Anterior cingulate cortex (tissue), 58 donors: ENCODE measurements around the gene LRP6.
"Not testable (repeated sequence)": the region's sequence is repeated elsewhere in the genome, so short reads cannot be mapped to it uniquely, and the experiment has no call there.

Experiments
- DNase-seq, 58 donors: peaks; one replicate each; lab custom pipeline; 2025; lab: John Stamatoyannopoulos, UW

LRP6 gene

GRCh38 chr12:12185414-12185813 is 81.4 kb downstream of the LRP6 start:
- DNase-seq = no peak

- DNase-seq = peak in 5 of 58 donors; percentile 3 to 17 (median 14)
These were observed 84.0 kb downstream of the LRP6 start for GRCh38 chr12:12182703-12183365.

GRCh38 chr12:12181511-12181910 is 85.3 kb downstream of the LRP6 start:
- DNase-seq = no peak

- no peak for DNase-seq
These were observed 86.3 kb downstream of the LRP6 start for GRCh38 chr12:12180575-12180974.

- no peak for DNase-seq
These were observed 86.7 kb downstream of the LRP6 start for GRCh38 chr12:12180136-12180535.

GRCh38 chr12:12178559-12178958 is 88.3 kb downstream of the LRP6 start:
- DNase-seq = no peak

- no peak for DNase-seq
These were observed 90.4 kb downstream of the LRP6 start for GRCh38 chr12:12176402-12176801.

GRCh38 chr12:12171991-12172511 is 94.8 kb downstream of the LRP6 start:
- DNase-seq = no peak

GRCh38 chr12:12167847-12168246 is 99.0 kb downstream of the LRP6 start:
- no peak for DNase-seq

- DNase-seq = no peak
These were observed 100.1 kb downstream of the LRP6 start for GRCh38 chr12:12166751-12167150.

- no peak for DNase-seq
These were observed 106.9 kb downstream of the LRP6 start for GRCh38 chr12:12159988-12160387.

GRCh38 chr12:12158858-12159257 is 108.0 kb downstream of the LRP6 start:
- DNase-seq = no peak

GRCh38 chr12:12157424-12157823 is 109.4 kb downstream of the LRP6 start:
- DNase-seq = no peak

GRCh38 chr12:12156828-12157227 is 110.0 kb downstream of the LRP6 start:
- DNase-seq = no peak

GRCh38 chr12:12156116-12156515 is 110.7 kb downstream of the LRP6 start:
- no peak for DNase-seq

GRCh38 chr12:12153596-12153995 is 113.2 kb downstream of the LRP6 start:
- DNase-seq = peak in 4 of 58 donors; percentile 8 to 51 (median 30)

GRCh38 chr12:12147111-12147510 is 119.7 kb downstream of the LRP6 start:
- no peak for DNase-seq

- DNase-seq = not testable (repeated sequence)
These were observed 122.3 kb downstream of the LRP6 start for GRCh38 chr12:12144531-12144930.

GRCh38 chr12:12141000-12141399 is 125.8 kb downstream of the LRP6 start:
- DNase-seq = no peak

- no peak for DNase-seq
These were observed 128.4 kb downstream of the LRP6 start for GRCh38 chr12:12138203-12139154.

- no peak for DNase-seq
These were observed 133.1 kb downstream of the LRP6 start for GRCh38 chr12:12133785-12134184.
